Sigmoid colon (tissue), 7 donors: ENCODE measurements around the gene KIF5C. TPM values are rescaled to one million over a fixed set of nuclear protein-coding genes. Genes with fewer than 3 reads are reported as not detected.
A peak's percentile ranks its signal among the peaks of the same experiment; 100 is the strongest.

Source experiments
- DNase-seq: peaks from one replicate; pipeline ENCODE4 v3.0.0-alpha.2; 2019
- H3K27ac ChIP-seq, 4 donors: fragments of 200-600 bp; sonication (generic); one replicate each; pipeline ENCODE4 v1.5.1; 2016 to 2019; ENCODE audit warnings: mild to moderate bottlenecking in 1 of 4
- H3K27me3 ChIP-seq, 3 donors: fragments of 200-600 bp; sonication (generic); one replicate each; pipeline ENCODE4 v1.5.1; 2019; ENCODE audit warnings: mild to moderate bottlenecking in 1 of 3
- H3K36me3 ChIP-seq, 4 donors: fragments of 200-600 bp; sonication (generic); one replicate each; pipeline ENCODE4 v1.5.1; 2016 to 2019
- H3K4me1 ChIP-seq, 4 donors: fragments of 200-600 bp; sonication (generic); one replicate each; pipeline ENCODE4 v1.5.1; 2017 to 2019
- H3K4me3 ChIP-seq, 4 donors: fragments of 200-600 bp; sonication (generic); one replicate each; pipeline ENCODE4 v1.5.1; 2017 to 2019; ENCODE audit warnings: mild to moderate bottlenecking in 2 of 4, moderate library complexity in 1 of 4
- H3K9me3 ChIP-seq, 4 donors: fragments of 200-600 bp in 3 of 4; sonication (generic) in 3 of 4; one replicate each; pipeline versions ENCODE4 v1.5.1 to v1.6.1; 2013 to 2019
- EP300 ChIP-seq, 4 donors: sonication (generic); formaldehyde crosslinking; IDR thresholded peaks; one replicate each; pipeline ENCODE4 v1.6.1; 2017; ENCODE audit warnings: antibody characterized with exemption in 4 of 4
- POLR2A ChIP-seq, 2 donors: fragments of 450-650 bp; IDR thresholded peaks; one replicate each; pipeline ENCODE4 v1.6.1; 2016; ENCODE audit warnings: antibody characterized with exemption in 2 of 2, mild to moderate bottlenecking in 2 of 2, moderate library complexity in 2 of 2
- POLR2AphosphoS5 ChIP-seq, 4 donors: sonication (generic); formaldehyde crosslinking; IDR thresholded peaks; one replicate each; pipeline ENCODE4 v1.6.1; 2017; ENCODE audit warnings: antibody characterized with exemption in 4 of 4
- WGBS, 2 donors: extraction: QIAGEN DNeasy Blood & Tissue Kit; methylation state at CpG; one replicate each; pipeline ENCODE4 v1.1.7; 2013; 5-methylcytosine and 5-hydroxymethylcytosine counted together
- intact Hi-C: fragments of 100-400 bp; cut with DNase I; formaldehyde crosslinking; loops from one replicate; pipeline ENCODE4 v1.15.1; 2023
- polyA plus RNA-seq, 3 donors: library from polyadenylated mRNA; stranded (reverse); fragments of 200-250 nt; gene quantifications; one replicate each; pipeline ENCODE4 v1.2.3, GENCODE V29; 2013
- total RNA-seq, 4 donors: library from RNA; depleted of rRNA; stranded (reverse); fragments of >200 nt; gene quantifications; one replicate each; pipeline ENCODE4 v1.1.0, GENCODE V29; 2016
- TF ChIP-seq, protein P1 (sequence below), 4 experiments: fragments of 450-650 bp in 3 of 4; fragments of 200-600 bp in 1 of 4; IDR thresholded peaks; one replicate each; pipeline ENCODE4 v1.5.1; 2016 to 2019; ENCODE audit warnings: antibody characterized with exemption in 4 of 4, mild to moderate bottlenecking in 3 of 4, moderate library complexity in 2 of 4
- donor health status: healthy with polysubstance abuse.
- donor health status: Bipolar disorder and iron deficiency.
- donor health status: healthy.

The KIF5C gene
- total and polyA plus RNA-seq, 7 donors, result 0.23 to 11.1 (median 7.3) TPM

DNA sequence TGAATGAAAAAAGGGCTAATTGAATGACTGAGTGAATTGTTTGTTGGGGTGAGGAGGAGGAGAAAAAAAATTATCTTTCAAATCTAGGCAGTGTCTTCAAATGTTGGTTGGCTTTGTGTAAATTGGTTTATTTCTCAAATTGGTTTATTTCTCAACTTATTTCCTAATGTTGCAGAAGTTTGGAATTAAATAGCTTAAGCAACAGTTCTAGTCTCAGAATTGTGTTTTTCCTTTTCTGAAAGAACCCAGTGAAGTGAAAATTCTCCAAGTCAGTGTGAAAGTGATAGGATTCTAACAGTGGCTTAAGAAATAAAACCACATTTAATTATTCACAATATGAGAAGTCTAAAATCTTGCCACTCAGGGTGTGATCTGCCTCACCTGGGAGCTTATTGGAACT lies 108.9 kb downstream of the KIF5C start:
- H3K9me3 ChIP-seq, result no peaks in the 10 kb centered on the region
- no peaks in the 10 kb centered on the region for H3K27me3 ChIP-seq
- no peaks in the 10 kb centered on the region for H3K4me1 ChIP-seq
- TF ChIP-seq, protein P1, sequence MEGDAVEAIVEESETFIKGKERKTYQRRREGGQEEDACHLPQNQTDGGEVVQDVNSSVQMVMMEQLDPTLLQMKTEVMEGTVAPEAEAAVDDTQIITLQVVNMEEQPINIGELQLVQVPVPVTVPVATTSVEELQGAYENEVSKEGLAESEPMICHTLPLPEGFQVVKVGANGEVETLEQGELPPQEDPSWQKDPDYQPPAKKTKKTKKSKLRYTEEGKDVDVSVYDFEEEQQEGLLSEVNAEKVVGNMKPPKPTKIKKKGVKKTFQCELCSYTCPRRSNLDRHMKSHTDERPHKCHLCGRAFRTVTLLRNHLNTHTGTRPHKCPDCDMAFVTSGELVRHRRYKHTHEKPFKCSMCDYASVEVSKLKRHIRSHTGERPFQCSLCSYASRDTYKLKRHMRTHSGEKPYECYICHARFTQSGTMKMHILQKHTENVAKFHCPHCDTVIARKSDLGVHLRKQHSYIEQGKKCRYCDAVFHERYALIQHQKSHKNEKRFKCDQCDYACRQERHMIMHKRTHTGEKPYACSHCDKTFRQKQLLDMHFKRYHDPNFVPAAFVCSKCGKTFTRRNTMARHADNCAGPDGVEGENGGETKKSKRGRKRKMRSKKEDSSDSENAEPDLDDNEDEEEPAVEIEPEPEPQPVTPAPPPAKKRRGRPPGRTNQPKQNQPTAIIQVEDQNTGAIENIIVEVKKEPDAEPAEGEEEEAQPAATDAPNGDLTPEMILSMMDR (IDR thresholded peaks at IDR 0.05), result no peak
- TF ChIP-seq EP300 (IDR thresholded peaks at IDR 0.05) (no peak), POLR2A (IDR thresholded peaks at IDR 0.05) (no peak), POLR2AphosphoS5 (IDR thresholded peaks at IDR 0.05) (no peak)
- H3K4me3 ChIP-seq, result no peak overlapping the region
- intact Hi-C loops, result no loop called here
- DNase-seq, result no peak
- H3K27ac ChIP-seq, result no peak overlapping the region
- H3K36me3 ChIP-seq, result no peaks in the 10 kb centered on the region

DNA sequence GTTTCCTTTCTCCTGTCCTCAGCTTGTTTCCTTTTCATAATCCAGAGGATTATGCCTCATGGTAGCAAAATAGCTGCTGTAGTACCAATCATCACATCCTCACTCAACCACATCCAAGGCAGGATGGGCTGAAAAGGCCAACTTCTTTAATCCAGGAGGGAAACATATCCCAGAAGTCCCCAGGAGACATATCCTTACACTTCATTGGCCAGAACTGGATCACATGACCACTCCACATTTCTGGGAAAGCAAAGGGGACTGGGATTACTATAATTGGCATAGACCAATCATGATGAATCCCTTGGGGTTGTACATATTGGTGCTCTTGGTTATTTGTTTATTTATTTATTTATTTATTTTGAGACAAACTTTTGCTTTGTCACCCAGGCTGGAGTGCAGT lies 109.4 kb downstream of the KIF5C start:
- H3K4me1 ChIP-seq, result no peaks in the 10 kb centered on the region
- H3K27me3 ChIP-seq, result no peaks in the 10 kb centered on the region
- H3K9me3 ChIP-seq, result no peaks in the 10 kb centered on the region
- no peak overlapping the region for H3K27ac ChIP-seq
- H3K4me3 ChIP-seq, result no peak overlapping the region
- TF ChIP-seq, protein P1 (IDR thresholded peaks at IDR 0.05), result no peak
- TF ChIP-seq POLR2A (IDR thresholded peaks at IDR 0.05) (no peak), EP300 (IDR thresholded peaks at IDR 0.05) (no peak), POLR2AphosphoS5 (IDR thresholded peaks at IDR 0.05) (no peak)
- no peaks in the 10 kb centered on the region for H3K36me3 ChIP-seq
- intact Hi-C loops, result no loop called here
- no peak for DNase-seq

DNA sequence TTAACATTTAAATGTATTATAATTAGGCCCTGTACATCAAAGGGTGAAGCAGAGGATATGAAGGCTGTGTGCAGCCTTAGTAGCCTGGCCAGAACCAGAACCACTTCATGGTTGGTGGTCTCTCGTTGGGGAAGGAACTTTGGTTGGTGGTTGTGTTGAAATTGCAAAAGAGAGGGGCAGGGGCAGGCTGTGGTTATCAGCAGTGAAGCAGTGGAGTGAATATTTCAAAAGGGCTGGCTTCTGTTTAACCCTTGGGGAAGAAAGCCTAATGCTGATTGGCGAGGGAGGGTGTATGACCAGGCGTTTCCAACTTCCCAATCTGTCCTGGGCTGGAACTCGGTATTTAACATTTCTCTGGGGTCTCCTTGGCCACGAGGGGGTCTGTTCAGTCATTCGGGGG lies 112.3 kb downstream of the KIF5C start:
- Histone ChIP-seq H3K36me3 (no peaks in the 10 kb centered on the region), H3K27me3 (no peaks in the 10 kb centered on the region), H3K4me3 (no peak overlapping the region), H3K9me3 (no peaks in the 10 kb centered on the region), H3K4me1 (no peaks in the 10 kb centered on the region), H3K27ac (no peak overlapping the region)
- 79 to 86% methylated on average over 6 of the region's 6 CpGs for WGBS, 2 donors
- intact Hi-C loops, result loop anchor here (5.0 kb wide), 1 partner anchor 1045 kb away; no protein-coding TSS in a partner anchor
- DNase-seq, result no peak
- no peak for TF ChIP-seq EP300 (IDR thresholded peaks at IDR 0.05)
- TF ChIP-seq, protein P1 (IDR thresholded peaks at IDR 0.05), result no peak
- TF ChIP-seq POLR2AphosphoS5 (IDR thresholded peaks at IDR 0.05), result no peak
- no peak for TF ChIP-seq POLR2A (IDR thresholded peaks at IDR 0.05)

DNA sequence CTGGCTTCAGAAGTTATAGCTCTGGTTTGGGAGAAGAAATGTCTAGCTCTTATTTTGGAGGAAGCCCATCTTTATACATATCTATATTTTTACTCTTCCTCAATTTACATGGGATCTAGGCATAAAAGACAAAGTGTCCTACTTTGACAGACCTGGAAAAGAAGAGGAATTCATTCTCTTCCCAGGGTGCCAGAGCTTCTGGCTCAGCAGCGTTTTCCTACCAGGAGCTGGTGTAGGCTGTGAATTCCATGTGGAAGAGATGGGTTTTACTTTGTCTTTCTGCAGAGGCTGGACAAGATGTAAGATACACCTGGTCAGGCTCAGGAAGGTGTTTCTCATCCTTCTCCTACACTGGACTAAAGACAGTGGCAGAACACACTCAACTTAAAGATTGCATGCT lies 113.3 kb downstream of the KIF5C start:
- TF ChIP-seq EP300 (IDR thresholded peaks at IDR 0.05) (no peak), POLR2A (IDR thresholded peaks at IDR 0.05) (no peak), POLR2AphosphoS5 (IDR thresholded peaks at IDR 0.05) (no peak)
- TF ChIP-seq, protein P1 (IDR thresholded peaks at IDR 0.05), result no peak
- Histone ChIP-seq H3K9me3 (no peaks in the 10 kb centered on the region), H3K4me1 (no peaks in the 10 kb centered on the region), H3K27me3 (no peaks in the 10 kb centered on the region), H3K4me3 (no peak overlapping the region), H3K27ac (no peak overlapping the region), H3K36me3 (no peaks in the 10 kb centered on the region)
- no peak for DNase-seq
- intact Hi-C loops, result loop anchor here (5.0 kb wide), 1 partner anchor 1046 kb away; no protein-coding TSS in a partner anchor
- WGBS, 2 donors, result 94 to 97% methylated on average over 1 of the region's 1 CpG

DNA sequence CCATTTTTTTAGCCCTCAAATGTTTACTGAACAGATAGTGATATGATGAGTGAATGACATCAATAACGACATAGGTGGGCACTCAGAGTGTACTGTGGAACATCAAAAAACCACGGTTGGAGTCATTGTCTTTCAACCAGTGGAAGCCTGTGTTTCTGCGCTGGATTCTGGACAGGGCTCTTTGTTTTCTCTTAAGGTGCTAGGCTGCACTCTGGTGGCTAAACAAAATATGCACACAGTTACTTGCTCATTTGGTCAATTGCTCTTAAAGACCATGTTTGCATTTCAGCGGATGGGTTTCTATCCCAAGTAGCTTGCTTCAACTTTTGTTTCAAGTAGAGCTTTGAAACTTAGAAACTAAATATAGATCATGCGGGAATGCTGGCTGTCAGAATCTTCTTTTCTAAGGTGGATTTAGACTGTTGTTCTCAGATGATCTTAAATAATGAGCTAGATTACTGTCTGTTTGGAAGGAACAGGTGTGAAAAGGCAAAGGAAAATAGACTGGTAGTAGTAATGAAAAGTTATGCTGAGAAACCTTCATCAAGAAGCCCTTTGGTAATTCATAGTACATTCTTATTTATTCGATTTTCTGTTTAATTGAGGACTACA lies 115.0 kb downstream of the KIF5C start:
- Histone ChIP-seq H3K9me3 (no peaks in the 10 kb centered on the region), H3K27me3 (no peaks in the 10 kb centered on the region), H3K36me3 (no peaks in the 10 kb centered on the region), H3K27ac (no peak overlapping the region), H3K4me1 (no peaks in the 10 kb centered on the region), H3K4me3 (no peak overlapping the region)
- WGBS, 2 donors, result 23 to 37% methylated on average over 6 of the region's 6 CpGs
- no peak for TF ChIP-seq POLR2A (IDR thresholded peaks at IDR 0.05)
- TF ChIP-seq, protein P1 (IDR thresholded peaks at IDR 0.05), result peak in 3 of 4 experiments; percentile 69 to 80 (median 78)
- no peak for DNase-seq
- intact Hi-C loops, result loop anchor here (5.0 kb wide), 1 partner anchor 1048 kb away; no protein-coding TSS in a partner anchor
